ENCODE data around the gene XPO1. TPM values are rescaled to one million over a fixed set of nuclear protein-coding genes. Genes with fewer than 3 reads are reported as not detected.
"Not testable (repeated sequence)": the region's sequence is repeated elsewhere in the genome, so short reads cannot be mapped to it uniquely, and the experiment has no call there.

The XPO1 gene
- total and polyA plus RNA-seq, 5 donors: 38.5 to 81.7 (median 54.2) TPM

DNA sequence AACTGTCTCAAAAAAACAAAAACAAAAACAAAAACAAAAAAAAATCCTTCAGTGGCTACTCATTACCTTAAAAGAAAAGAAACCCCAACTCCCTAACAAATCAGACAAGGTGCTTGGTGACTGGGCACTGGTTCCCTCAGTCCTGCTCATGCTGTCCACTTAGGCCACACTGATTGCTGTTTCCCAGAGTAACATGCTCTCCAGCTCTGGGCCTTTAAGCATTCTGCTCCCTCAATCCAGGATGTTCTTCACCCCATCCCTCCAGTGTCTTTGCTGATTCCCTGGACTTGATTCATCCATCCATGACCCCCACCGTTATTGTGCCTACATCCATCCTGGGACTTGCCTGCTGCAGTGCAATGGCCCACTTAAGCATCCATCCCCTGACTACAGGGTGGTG, 16.4 kb upstream of the XPO1 start:
- H3K27ac ChIP-seq (ENCODE audit: low read length): no peak overlapping the region
- no peak for DNase-seq
- no peak for ATAC-seq
- H3K9me3 ChIP-seq (ENCODE audit: control insufficient read depth, low read length): no peaks in the 10 kb centered on the region
- 93% methylated on average over 1 of the region's 1 CpG for WGBS
- H3K4me3 ChIP-seq (ENCODE audit: low read length): no peak overlapping the region
- H3K4me1 ChIP-seq (ENCODE audit: control insufficient read depth, insufficient read depth, low read length): no peaks in the 10 kb centered on the region
- H3K27me3 ChIP-seq (ENCODE audit: control insufficient read depth, insufficient read depth): no peaks in the 10 kb centered on the region
- intact Hi-C loops (cut with DNase I): loop anchor here in 1 of 4 donors (10.0 kb wide), 1 partner anchor 100 kb away; no protein-coding TSS in a partner anchor

- no peaks in the 10 kb centered on the region for H3K27me3 ChIP-seq (ENCODE audit: control insufficient read depth, insufficient read depth)
- no peaks in the 10 kb centered on the region for H3K4me1 ChIP-seq (ENCODE audit: control insufficient read depth, insufficient read depth, low read length)
- no peaks in the 10 kb centered on the region for H3K9me3 ChIP-seq (ENCODE audit: control insufficient read depth, low read length)
- intact Hi-C loops (cut with DNase I): loop anchor here in 1 of 4 donors (10.0 kb wide), 1 partner anchor 104 kb away; no protein-coding TSS in a partner anchor
- ATAC-seq (no peak), DNase-seq (no peak)
- H3K4me3 ChIP-seq (ENCODE audit: low read length): no peak overlapping the region
- no peak overlapping the region for H3K27ac ChIP-seq (ENCODE audit: low read length)
- WGBS: 63% methylated on average over 5 of the region's 5 CpGs
Measured at GRCh38 chr2:61550375-61551209, 12.4 kb upstream of the XPO1 start.

DNA sequence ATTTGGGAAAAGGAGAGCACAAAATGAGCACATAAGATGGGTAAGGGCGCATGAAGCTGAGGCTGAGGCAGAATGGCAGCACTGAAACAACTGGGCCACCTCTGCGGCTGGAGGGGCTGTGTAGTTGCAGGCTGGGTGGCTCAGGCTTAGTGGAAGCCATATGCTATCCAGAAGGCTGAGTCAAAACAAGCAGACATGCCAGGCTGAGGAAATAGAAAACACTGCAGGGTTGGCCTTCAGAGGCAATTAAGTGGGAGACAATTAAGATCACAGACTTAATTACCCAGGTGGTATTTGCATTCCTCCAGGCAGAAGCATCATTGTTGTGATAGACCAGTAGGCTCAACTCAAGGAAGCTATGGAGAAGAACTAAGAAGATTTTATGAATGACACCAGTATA, 11.4 kb upstream of the XPO1 start:
- intact Hi-C loops (cut with DNase I): no loop called here
- Histone ChIP-seq H3K27ac (ENCODE audit: low read length) (no peak overlapping the region), H3K4me1 (ENCODE audit: control insufficient read depth, insufficient read depth, low read length) (no peaks in the 10 kb centered on the region), H3K27me3 (ENCODE audit: control insufficient read depth, insufficient read depth) (no peaks in the 10 kb centered on the region), H3K4me3 (ENCODE audit: low read length) (no peak overlapping the region), H3K9me3 (ENCODE audit: control insufficient read depth, low read length) (no peaks in the 10 kb centered on the region)
- ATAC-seq (no peak), DNase-seq (no peak)
- WGBS: 99% methylated on average over 2 of the region's 2 CpGs

DNA sequence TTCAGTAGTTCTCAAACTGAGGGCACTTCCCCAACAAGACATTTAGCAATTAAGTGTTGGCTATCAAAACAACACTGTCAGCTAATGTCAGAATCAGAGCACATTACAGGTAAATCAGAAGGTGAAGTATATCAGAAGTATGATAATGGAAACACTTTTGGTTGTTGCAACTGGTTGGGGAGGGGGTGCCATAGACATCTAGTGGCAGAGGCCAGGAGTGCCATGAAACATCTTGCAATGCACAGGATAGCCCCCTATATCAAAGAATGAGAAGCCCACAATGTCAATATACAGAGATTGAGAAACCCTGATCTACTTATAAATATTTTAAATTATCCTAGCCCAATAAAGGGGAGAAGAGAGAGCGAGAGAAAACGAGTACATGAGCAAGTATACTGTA, 4.9 kb upstream of the XPO1 start:
- H3K4me3 ChIP-seq (ENCODE audit: low read length): no peak overlapping the region
- WGBS: 89% methylated on average over 2 of the region's 2 CpGs
- H3K27ac ChIP-seq (ENCODE audit: low read length): no peak overlapping the region
- H3K9me3 ChIP-seq (ENCODE audit: control insufficient read depth, low read length): no peaks in the 10 kb centered on the region
- DNase-seq (no peak), ATAC-seq (no peak)
- H3K27me3 ChIP-seq (ENCODE audit: control insufficient read depth, insufficient read depth): no peaks in the 10 kb centered on the region
- H3K4me1 ChIP-seq (ENCODE audit: control insufficient read depth, insufficient read depth, low read length): peaks cover 2% of the 10 kb centered on the region
- intact Hi-C loops (cut with DNase I): no loop called here

- intact Hi-C loops (cut with DNase I); ATAC-seq: not testable (repeated sequence)
- 98% methylated on average over 10 of the region's 10 CpGs for WGBS
Measured at GRCh38 chr2:61540167-61540566, 2.0 kb upstream of the XPO1 start.

DNA sequence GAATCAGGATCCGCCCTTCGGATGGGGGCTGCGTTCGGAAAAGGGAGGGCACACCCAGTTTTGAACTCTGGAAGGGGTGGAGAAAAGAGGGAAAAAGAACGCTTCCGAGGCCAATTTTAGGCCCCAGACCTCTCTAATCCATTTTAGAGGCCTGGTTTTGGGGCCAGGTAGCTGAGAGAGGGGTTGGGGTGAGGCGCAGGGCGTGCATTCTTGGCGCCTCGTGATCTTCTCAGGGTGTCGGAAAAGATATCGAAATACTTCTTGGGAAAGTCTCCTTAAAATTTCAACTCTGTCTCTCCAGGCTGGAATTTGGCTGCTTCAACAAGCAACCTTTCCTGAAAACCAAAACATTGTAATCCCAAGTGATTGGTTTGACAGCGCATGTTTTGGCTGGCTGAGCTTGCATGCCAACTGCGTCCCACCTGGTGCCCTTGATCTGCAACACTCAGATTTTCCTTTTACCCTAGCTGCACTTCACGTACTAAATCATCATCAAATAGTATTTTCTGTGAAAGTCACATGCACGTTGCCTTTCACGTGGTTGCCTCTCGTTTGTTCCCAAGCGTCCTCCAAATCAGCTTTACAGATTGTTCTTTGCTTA, 864 bp upstream of the XPO1 start:
- intact Hi-C loops (cut with DNase I): loop anchor here in 3 of 4 donors (5.0 to 10.0 kb wide), 3 partner anchors 126 to 236 kb away; no protein-coding TSS in a partner anchor
- DNase-seq (peak in 1 of 3 donors; percentile 53), ATAC-seq (no peak)
- Histone ChIP-seq H3K4me1 (ENCODE audit: control insufficient read depth, insufficient read depth, low read length) (peaks cover 2% of the 10 kb centered on the region), H3K27ac (ENCODE audit: low read length) (peak overlapping the region; percentile 99), H3K9me3 (ENCODE audit: control insufficient read depth, low read length) (no peaks in the 10 kb centered on the region), H3K4me3 (ENCODE audit: low read length) (peak overlapping the region; percentile 99), H3K27me3 (ENCODE audit: control insufficient read depth, insufficient read depth) (no peaks in the 10 kb centered on the region)
- WGBS: 2% methylated on average over 19 of the region's 19 CpGs

More at GRCh38 chr2:61540167-61540566, 2.0 kb upstream of the XPO1 start:
- not testable (repeated sequence) for H3K4me1 ChIP-seq (ENCODE audit: control insufficient read depth, insufficient read depth, low read length); H3K27ac ChIP-seq (ENCODE audit: low read length); H3K9me3 ChIP-seq (ENCODE audit: control insufficient read depth, low read length); H3K27me3 ChIP-seq (ENCODE audit: control insufficient read depth, insufficient read depth); DNase-seq; H3K4me3 ChIP-seq (ENCODE audit: low read length)

- peak overlapping the region; percentile 99 for H3K4me3 ChIP-seq (ENCODE audit: low read length)
- no peaks in the 10 kb centered on the region for H3K9me3 ChIP-seq (ENCODE audit: control insufficient read depth, low read length)
- under 1% methylated on average over 15 of the region's 15 CpGs for WGBS
- peaks cover 2% of the 10 kb centered on the region for H3K4me1 ChIP-seq (ENCODE audit: control insufficient read depth, insufficient read depth, low read length)
- DNase-seq (no peak), ATAC-seq (no peak)
- no peaks in the 10 kb centered on the region for H3K27me3 ChIP-seq (ENCODE audit: control insufficient read depth, insufficient read depth)
- intact Hi-C loops (cut with DNase I): loop anchor here in 3 of 4 donors (5.0 to 10.0 kb wide), 3 partner anchors 127 to 237 kb away; no protein-coding TSS in a partner anchor
- H3K27ac ChIP-seq (ENCODE audit: low read length): peak overlapping the region; percentile 97
Measured at GRCh38 chr2:61537950-61538199, 281 bp downstream of the XPO1 start.

DNA sequence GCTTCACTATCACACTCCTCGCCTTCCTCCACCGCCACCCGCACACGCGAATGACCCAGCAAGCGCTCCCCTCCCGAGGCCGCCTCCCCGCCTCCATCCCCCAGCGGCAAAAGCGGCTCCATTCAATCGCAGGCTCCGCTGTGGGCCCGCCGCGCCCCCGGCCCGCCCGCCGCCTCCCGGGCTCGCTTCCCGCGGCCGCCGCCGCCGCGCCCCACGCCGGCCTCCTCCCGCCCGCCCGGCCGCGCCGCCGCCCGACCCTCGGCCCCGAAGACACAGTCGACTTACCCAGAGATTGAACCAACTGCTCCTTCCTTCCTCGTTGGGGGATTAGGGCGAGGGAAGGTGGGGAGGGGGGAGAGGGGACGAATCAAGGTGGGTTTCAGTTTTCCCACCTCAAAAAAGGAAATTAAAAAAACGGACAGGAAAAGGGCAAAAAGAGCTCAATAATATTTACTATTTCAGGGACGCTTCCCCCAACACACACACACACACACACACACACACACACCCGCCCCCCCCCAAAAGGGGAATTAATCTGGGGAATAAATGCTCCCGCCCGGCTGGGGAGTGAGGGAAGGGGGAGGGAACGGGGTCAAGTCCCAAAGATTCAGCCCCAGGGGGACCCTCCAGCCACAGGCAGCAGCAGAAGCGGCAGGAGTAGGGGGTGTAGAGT, 743 bp downstream of the XPO1 start:
- H3K9me3 ChIP-seq (ENCODE audit: control insufficient read depth, low read length): no peaks in the 10 kb centered on the region
- peak; percentile 61 to 79 (median 73) for DNase-seq
- no peaks in the 10 kb centered on the region for H3K27me3 ChIP-seq (ENCODE audit: control insufficient read depth, insufficient read depth)
- peak overlapping the region; percentile 99 for H3K4me3 ChIP-seq (ENCODE audit: low read length)
- intact Hi-C loops (cut with DNase I): loop anchor here in 3 of 4 donors (5.0 to 10.0 kb wide), 3 partner anchors 127 to 237 kb away; no protein-coding TSS in a partner anchor
- no peak for ATAC-seq
- peak overlapping the region; percentile 97 for H3K27ac ChIP-seq (ENCODE audit: low read length)
- peaks cover 2% of the 10 kb centered on the region for H3K4me1 ChIP-seq (ENCODE audit: control insufficient read depth, insufficient read depth, low read length)
- WGBS: under 1% methylated on average over 52 of the region's 52 CpGs

- ATAC-seq (peak; percentile 80 to 85), DNase-seq (peak; percentile 88 to 93 (median 90))
- intact Hi-C loops (cut with DNase I): loop anchor here in 3 of 4 donors (5.0 to 10.0 kb wide), 3 partner anchors 128 to 238 kb away; no protein-coding TSS in a partner anchor
- peaks cover 2% of the 10 kb centered on the region for H3K4me1 ChIP-seq (ENCODE audit: control insufficient read depth, insufficient read depth, low read length)
- peak overlapping the region; percentile 97 for H3K27ac ChIP-seq (ENCODE audit: low read length)
- no peaks in the 10 kb centered on the region for H3K9me3 ChIP-seq (ENCODE audit: control insufficient read depth, low read length)
- peak overlapping the region; percentile 99 for H3K4me3 ChIP-seq (ENCODE audit: low read length)
- WGBS: under 1% methylated on average over 26 of the region's 26 CpGs
- H3K27me3 ChIP-seq (ENCODE audit: control insufficient read depth, insufficient read depth): no peaks in the 10 kb centered on the region
Measured at GRCh38 chr2:61536572-61537276, 1.4 kb downstream of the XPO1 start.

DNA sequence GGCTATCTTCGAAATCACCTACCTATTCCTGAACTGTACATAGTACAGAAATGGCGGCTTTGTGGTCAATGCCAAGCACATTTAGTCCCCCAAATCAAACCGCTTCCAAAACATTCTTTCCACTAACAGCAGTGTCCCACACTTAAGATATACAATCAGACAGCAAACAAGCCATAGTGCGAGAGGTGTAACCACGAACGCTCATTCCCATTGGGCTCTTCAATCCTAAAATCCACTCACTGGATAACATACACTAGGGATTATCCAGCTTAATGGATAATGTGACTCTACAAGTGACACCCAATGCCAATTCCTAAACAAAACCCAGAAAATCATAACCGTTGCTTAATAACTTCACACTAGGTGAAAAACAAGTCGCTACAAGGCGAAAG, 2.0 kb downstream of the XPO1 start:
- no peak for DNase-seq
- ATAC-seq: no peak
- no peaks in the 10 kb centered on the region for H3K9me3 ChIP-seq (ENCODE audit: control insufficient read depth, low read length)
- peak overlapping the region; percentile 99 for H3K4me3 ChIP-seq (ENCODE audit: low read length)
- H3K27me3 ChIP-seq (ENCODE audit: control insufficient read depth, insufficient read depth): no peaks in the 10 kb centered on the region
- peaks cover 2% of the 10 kb centered on the region for H3K4me1 ChIP-seq (ENCODE audit: control insufficient read depth, insufficient read depth, low read length)
- under 1% methylated on average over 9 of the region's 9 CpGs for WGBS
- intact Hi-C loops (cut with DNase I): loop anchor here in 3 of 4 donors (5.0 to 10.0 kb wide), 3 partner anchors 129 to 239 kb away; no protein-coding TSS in a partner anchor
- H3K27ac ChIP-seq (ENCODE audit: low read length): peak overlapping the region; percentile 97
